ENCODE results near the gene ABTB2.

The ABTB2 gene

DNA sequence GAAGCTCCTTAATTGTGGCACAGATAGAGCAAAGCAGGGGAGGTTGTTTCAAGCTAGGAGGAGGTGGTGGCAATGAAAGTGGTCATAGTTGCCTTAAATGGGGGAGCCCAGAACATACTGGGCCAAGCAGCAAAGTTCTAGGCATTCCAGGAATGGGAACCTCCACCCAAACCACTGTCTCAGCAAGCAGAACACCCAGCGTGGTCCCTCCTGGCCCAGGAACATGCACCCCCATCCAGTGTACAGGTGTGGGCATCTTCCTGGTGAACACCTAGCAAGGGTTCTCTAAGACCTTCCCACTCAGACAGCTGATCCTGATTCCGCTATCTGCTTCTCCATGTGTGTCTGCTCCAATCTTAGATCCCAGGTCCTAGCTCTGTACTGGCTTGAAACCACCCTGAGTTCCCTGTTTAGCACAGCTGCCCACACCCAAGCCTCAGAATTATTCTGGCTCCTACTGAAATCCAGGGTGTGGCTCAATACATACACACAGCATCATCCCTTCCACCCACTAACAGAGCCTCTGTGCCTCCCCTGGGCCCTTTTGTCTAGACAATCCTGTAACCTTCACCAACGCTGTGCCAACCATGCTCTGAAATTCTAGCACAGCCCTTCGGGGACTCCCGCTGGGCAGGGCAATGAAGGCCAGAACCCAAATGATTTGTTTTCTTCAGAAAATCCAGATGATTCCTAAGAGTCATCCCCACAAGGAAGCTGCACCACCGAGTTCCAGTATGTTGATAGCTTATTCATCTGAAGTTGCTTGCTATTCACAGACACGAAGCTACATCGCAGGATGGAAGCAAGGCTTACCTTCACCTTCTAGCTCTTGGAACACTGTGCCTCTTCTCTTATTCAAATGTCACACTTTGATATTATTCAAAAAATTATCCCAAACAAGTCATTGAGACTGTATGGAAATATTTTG lies 76.6 kb downstream of the ABTB2 start:
- H3K27me3 Mint-ChIP-seq: no peaks in the 10 kb centered on the region
- no peaks in the 10 kb centered on the region for H3K9me3 Mint-ChIP-seq (ENCODE audit: low read depth)
- no peak overlapping the region for H3K27ac Mint-ChIP-seq
- H3K4me3 Mint-ChIP-seq: no peak overlapping the region
- H3K4me1 Mint-ChIP-seq (ENCODE audit: low read depth): no peaks in the 10 kb centered on the region
- no peaks in the 10 kb centered on the region for H3K36me3 Mint-ChIP-seq

DNA sequence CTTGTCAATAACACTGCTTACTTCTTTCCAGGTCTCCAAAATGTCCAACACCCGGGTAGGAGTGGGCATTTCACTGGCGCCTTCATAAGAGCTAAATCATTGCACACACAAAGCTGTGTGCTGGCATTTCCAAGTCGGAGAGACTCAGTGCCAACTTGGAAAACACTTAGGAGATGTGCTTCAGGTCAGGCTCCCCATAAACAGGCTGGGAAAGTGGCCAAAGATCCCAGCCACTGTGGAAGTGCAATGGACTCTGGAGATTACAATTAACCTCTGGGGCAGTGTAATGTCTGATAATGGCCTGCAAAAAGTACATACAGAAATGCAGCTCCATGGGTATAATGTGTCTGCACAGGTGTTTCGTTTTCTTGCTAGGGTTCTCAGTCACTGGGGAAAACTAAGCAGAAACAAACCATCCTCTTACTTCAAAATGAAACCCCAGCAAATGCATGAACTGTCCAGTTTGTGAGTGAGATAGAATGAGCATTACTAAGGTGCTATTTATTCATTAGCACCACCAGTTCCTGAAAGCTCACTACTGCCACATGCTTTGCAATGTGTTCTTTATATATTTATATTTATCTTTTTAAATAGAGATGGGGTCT lies 79.0 kb downstream of the ABTB2 start:
- Mint-ChIP-seq H3K4me3 (no peak overlapping the region), H3K9me3 (ENCODE audit: low read depth) (no peaks in the 10 kb centered on the region), H3K4me1 (ENCODE audit: low read depth) (peaks cover 4% of the 10 kb centered on the region), H3K27ac (no peak overlapping the region), H3K27me3 (no peaks in the 10 kb centered on the region), H3K36me3 (no peaks in the 10 kb centered on the region)

DNA sequence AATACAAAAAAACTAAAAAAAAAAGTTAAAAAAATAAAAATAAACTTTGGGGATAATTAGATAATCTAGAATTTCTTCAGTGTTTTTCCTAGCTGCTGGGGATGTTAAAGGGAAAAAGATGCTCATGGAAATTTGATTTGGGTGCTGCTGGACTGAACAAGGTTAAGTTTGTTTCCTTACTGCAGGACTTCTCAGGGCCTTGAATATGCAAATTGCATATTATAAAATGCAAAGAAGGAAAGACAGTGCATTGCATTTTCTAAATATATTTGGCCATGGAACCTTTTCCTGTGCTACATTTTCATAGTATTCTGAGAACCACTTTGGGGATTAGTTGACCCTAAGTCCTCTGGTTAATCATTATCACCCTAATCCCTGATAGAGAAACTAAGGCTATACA lies 79.6 kb downstream of the ABTB2 start:
- Mint-ChIP-seq H3K9me3 (ENCODE audit: low read depth) (no peaks in the 10 kb centered on the region), H3K27ac (no peak overlapping the region), H3K4me1 (ENCODE audit: low read depth) (peaks cover 4% of the 10 kb centered on the region), H3K4me3 (no peak overlapping the region), H3K27me3 (no peaks in the 10 kb centered on the region), H3K36me3 (no peaks in the 10 kb centered on the region)

- Mint-ChIP-seq H3K4me3 (no peak overlapping the region), H3K27ac (no peak overlapping the region), H3K4me1 (ENCODE audit: low read depth) (peaks cover 4% of the 10 kb centered on the region), H3K9me3 (ENCODE audit: low read depth) (no peaks in the 10 kb centered on the region), H3K36me3 (no peaks in the 10 kb centered on the region), H3K27me3 (no peaks in the 10 kb centered on the region)
These were observed 80.6 kb downstream of the ABTB2 start for GRCh38 chr11:34277171-34277570.

GRCh38 chr11:34276352-34276864 lies 81.4 kb downstream of the ABTB2 start:
- H3K27ac Mint-ChIP-seq: no peak overlapping the region
- peaks cover 4% of the 10 kb centered on the region for H3K4me1 Mint-ChIP-seq (ENCODE audit: low read depth)
- no peaks in the 10 kb centered on the region for H3K27me3 Mint-ChIP-seq
- H3K9me3 Mint-ChIP-seq (ENCODE audit: low read depth): no peaks in the 10 kb centered on the region
- H3K36me3 Mint-ChIP-seq: no peaks in the 10 kb centered on the region
- no peak overlapping the region for H3K4me3 Mint-ChIP-seq

GRCh38 chr11:34275486-34275885 lies 82.3 kb downstream of the ABTB2 start:
- peaks cover 4% of the 10 kb centered on the region for H3K4me1 Mint-ChIP-seq (ENCODE audit: low read depth)
- H3K4me3 Mint-ChIP-seq: no peak overlapping the region
- no peaks in the 10 kb centered on the region for H3K36me3 Mint-ChIP-seq
- H3K27me3 Mint-ChIP-seq: no peaks in the 10 kb centered on the region
- no peak overlapping the region for H3K27ac Mint-ChIP-seq
- no peaks in the 10 kb centered on the region for H3K9me3 Mint-ChIP-seq (ENCODE audit: low read depth)

GRCh38 chr11:34274712-34275398 lies 83.0 kb downstream of the ABTB2 start:
- no peaks in the 10 kb centered on the region for H3K36me3 Mint-ChIP-seq
- H3K27ac Mint-ChIP-seq: no peak overlapping the region
- peaks cover 4% of the 10 kb centered on the region for H3K4me1 Mint-ChIP-seq (ENCODE audit: low read depth)
- no peaks in the 10 kb centered on the region for H3K9me3 Mint-ChIP-seq (ENCODE audit: low read depth)
- no peaks in the 10 kb centered on the region for H3K27me3 Mint-ChIP-seq
- H3K4me3 Mint-ChIP-seq: no peak overlapping the region

- H3K9me3 Mint-ChIP-seq (ENCODE audit: low read depth): no peaks in the 10 kb centered on the region
- peaks cover 4% of the 10 kb centered on the region for H3K4me1 Mint-ChIP-seq (ENCODE audit: low read depth)
- H3K4me3 Mint-ChIP-seq: no peak overlapping the region
- no peak overlapping the region for H3K27ac Mint-ChIP-seq
- H3K36me3 Mint-ChIP-seq: no peaks in the 10 kb centered on the region
- H3K27me3 Mint-ChIP-seq: peaks cover 2% of the 10 kb centered on the region
These were observed 84.7 kb downstream of the ABTB2 start for GRCh38 chr11:34273099-34273498.

DNA sequence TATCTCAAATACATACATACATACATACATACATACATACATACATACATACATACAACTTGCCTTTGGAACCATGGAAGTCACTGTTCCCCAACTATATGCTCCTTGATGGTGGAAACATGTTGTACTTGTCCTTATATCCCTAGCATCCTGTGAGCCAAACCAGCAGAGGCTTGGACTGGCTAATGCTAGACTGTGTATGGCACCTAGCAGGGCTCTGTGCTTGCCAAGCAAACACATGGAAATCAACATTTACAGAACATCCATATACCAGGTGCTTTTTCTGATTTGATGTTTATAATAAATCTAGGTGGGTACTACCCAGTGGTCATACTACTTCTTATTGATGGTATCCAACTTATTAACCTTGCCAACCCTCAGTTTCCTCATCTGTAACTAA lies 86.1 kb downstream of the ABTB2 start:
- peaks cover 8% of the 10 kb centered on the region for H3K4me1 Mint-ChIP-seq (ENCODE audit: low read depth)
- H3K4me3 Mint-ChIP-seq: no peak overlapping the region
- no peaks in the 10 kb centered on the region for H3K36me3 Mint-ChIP-seq
- H3K27me3 Mint-ChIP-seq: peaks cover 2% of the 10 kb centered on the region
- no peaks in the 10 kb centered on the region for H3K9me3 Mint-ChIP-seq (ENCODE audit: low read depth)
- H3K27ac Mint-ChIP-seq: no peak overlapping the region

DNA sequence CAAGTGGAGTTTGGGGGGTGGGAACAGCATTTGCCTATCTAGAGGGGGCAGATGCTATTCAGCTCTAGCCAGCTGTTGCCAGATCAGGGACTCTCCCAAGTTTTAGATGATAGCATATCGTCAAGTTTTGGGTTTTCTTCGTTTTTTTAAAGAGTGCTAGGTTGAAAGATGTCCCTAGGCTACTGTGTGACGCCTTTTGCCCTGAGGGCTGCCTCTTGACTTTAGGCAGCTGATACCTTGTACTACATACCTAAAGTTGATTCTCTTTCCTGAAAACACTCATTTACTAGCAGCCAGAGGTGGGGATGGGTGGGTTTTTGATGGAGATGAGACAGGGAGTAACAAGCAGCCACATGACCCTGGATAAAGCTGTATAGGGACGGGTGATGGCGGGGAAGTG lies 87.1 kb downstream of the ABTB2 start:
- Mint-ChIP-seq H3K27ac (no peak overlapping the region), H3K4me1 (ENCODE audit: low read depth) (peaks cover 10% of the 10 kb centered on the region), H3K27me3 (peaks cover 2% of the 10 kb centered on the region), H3K9me3 (ENCODE audit: low read depth) (no peaks in the 10 kb centered on the region), H3K36me3 (no peaks in the 10 kb centered on the region), H3K4me3 (no peak overlapping the region)

GRCh38 chr11:34269694-34270245 lies 88.0 kb downstream of the ABTB2 start:
- peaks cover 9% of the 10 kb centered on the region for H3K4me1 Mint-ChIP-seq (ENCODE audit: low read depth)
- peaks cover 2% of the 10 kb centered on the region for H3K27me3 Mint-ChIP-seq
- H3K27ac Mint-ChIP-seq: no peak overlapping the region
- no peaks in the 10 kb centered on the region for H3K9me3 Mint-ChIP-seq (ENCODE audit: low read depth)
- no peaks in the 10 kb centered on the region for H3K36me3 Mint-ChIP-seq
- no peak overlapping the region for H3K4me3 Mint-ChIP-seq

GRCh38 chr11:34268906-34269430 lies 88.8 kb downstream of the ABTB2 start:
- Mint-ChIP-seq H3K4me1 (ENCODE audit: low read depth) (peaks cover 9% of the 10 kb centered on the region), H3K9me3 (ENCODE audit: low read depth) (no peaks in the 10 kb centered on the region), H3K4me3 (no peak overlapping the region), H3K27ac (no peak overlapping the region), H3K36me3 (no peaks in the 10 kb centered on the region), H3K27me3 (peaks cover 2% of the 10 kb centered on the region)

DNA sequence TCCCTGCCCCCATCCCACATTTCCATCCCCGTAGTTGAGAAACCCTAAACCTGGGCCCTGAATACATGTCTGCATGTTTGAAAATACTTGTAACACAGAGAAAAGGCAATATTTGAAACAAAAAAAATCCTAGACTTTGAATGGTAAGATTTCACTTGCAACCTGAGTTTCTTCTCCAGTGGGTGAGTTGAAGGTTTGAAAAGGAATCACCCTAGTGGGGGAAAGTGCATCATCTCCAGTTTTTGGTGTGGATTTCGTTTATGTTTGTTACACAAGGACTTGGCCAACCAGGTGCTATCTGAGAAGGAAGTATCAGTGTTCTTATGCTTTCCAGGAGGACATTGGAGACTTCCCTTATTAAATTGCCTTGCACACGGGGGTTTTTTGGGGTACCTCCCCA lies 90.4 kb downstream of the ABTB2 start:
- H3K36me3 Mint-ChIP-seq: no peaks in the 10 kb centered on the region
- H3K9me3 Mint-ChIP-seq (ENCODE audit: low read depth): no peaks in the 10 kb centered on the region
- peaks cover 2% of the 10 kb centered on the region for H3K27me3 Mint-ChIP-seq
- H3K27ac Mint-ChIP-seq: no peak overlapping the region
- no peak overlapping the region for H3K4me3 Mint-ChIP-seq
- H3K4me1 Mint-ChIP-seq (ENCODE audit: low read depth): peaks cover 9% of the 10 kb centered on the region

DNA sequence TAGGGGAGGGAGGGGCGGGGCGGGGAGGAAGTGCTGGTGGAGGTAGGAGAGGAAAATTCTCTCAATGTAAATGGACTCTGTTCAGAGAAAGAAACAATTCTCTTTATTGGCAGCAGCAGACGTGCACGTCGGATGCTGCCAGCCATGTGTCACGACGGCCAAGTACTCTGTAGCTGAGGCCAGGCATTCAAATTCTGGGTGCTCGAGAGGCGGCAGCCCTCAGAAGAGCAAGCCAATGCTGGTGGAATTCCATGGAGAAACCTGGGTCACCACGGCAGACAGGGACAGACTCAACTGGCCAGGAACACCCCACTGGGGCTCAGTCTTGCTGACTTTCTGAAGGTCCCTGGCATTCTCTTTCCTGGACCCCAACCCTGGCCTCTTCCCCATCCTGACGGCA lies 90.8 kb downstream of the ABTB2 start:
- Mint-ChIP-seq H3K4me3 (no peak overlapping the region), H3K27ac (no peak overlapping the region), H3K4me1 (ENCODE audit: low read depth) (peaks cover 9% of the 10 kb centered on the region), H3K9me3 (ENCODE audit: low read depth) (no peaks in the 10 kb centered on the region), H3K27me3 (peaks cover 2% of the 10 kb centered on the region), H3K36me3 (no peaks in the 10 kb centered on the region)

Data from activated naive CD8-positive, alpha-beta T cell (primary cell).